Mesodermal cell (in vitro differentiated cells): ENCODE measurements around the gene RAPGEF1.
"Not testable (repeated sequence)": the region's sequence is repeated elsewhere in the genome, so short reads cannot be mapped to it uniquely, and the experiment has no call there.

Experiments
- H3K27ac ChIP-seq: 2 replicates; pipeline ENCODE4 v1.7.0; 2013; ENCODE audit warnings: mild to moderate bottlenecking, low read depth, low read length, moderate library complexity; ENCODE audit not compliant: severe bottlenecking
- H3K36me3 ChIP-seq: 2 replicates; pipeline ENCODE4 v1.7.1; 2013; ENCODE audit warnings: mild to moderate bottlenecking, low read length, moderate library complexity; ENCODE audit not compliant: control insufficient read depth, insufficient read depth
- H3K4me1 ChIP-seq: one replicate; pipeline ENCODE4 v1.7.1; 2013; ENCODE audit warnings: mild to moderate bottlenecking, low read length; ENCODE audit not compliant: insufficient read depth, control insufficient read depth, poor library complexity, severe bottlenecking
- H3K4me3 ChIP-seq: 2 replicates; pipeline ENCODE4 v1.7.0; 2013; ENCODE audit warnings: low read length, control low read depth, mild to moderate bottlenecking; ENCODE audit not compliant: insufficient read depth, poor library complexity, severe bottlenecking; ENCODE audit errors: extremely low read depth
- H3K9me3 ChIP-seq: 2 replicates; pipeline ENCODE4 v1.7.1; 2013; ENCODE audit warnings: mild to moderate bottlenecking, low read length, moderate library complexity; ENCODE audit not compliant: control insufficient read depth
- WGBS, 2 experiments: methylation state at CpG; one replicate each; pipeline ENCODE4 v1.1.5; 2013; ENCODE audit warnings: missing lambda C conversion rate in 2 of 2; ENCODE audit not compliant: insufficient coverage in 2 of 2; 5-methylcytosine and 5-hydroxymethylcytosine counted together

RAPGEF1 gene

GRCh38 chr9:131772940-131773339 lies 33.1 kb upstream of the RAPGEF1 start:
- H3K27ac ChIP-seq: no peak overlapping the region
- H3K4me3 ChIP-seq: no peak overlapping the region
- no peaks in the 10 kb centered on the region for H3K9me3 ChIP-seq
- WGBS, 2 experiments: 66 to 90% methylated on average over 3 of the region's 3 CpGs
- no peaks in the 10 kb centered on the region for H3K4me1 ChIP-seq
- no peaks in the 10 kb centered on the region for H3K36me3 ChIP-seq

GRCh38 chr9:131771646-131772045 lies 31.8 kb upstream of the RAPGEF1 start:
- H3K4me3 ChIP-seq: no peak overlapping the region
- no peaks in the 10 kb centered on the region for H3K4me1 ChIP-seq
- H3K9me3 ChIP-seq: no peaks in the 10 kb centered on the region
- H3K27ac ChIP-seq: no peak overlapping the region
- no peaks in the 10 kb centered on the region for H3K36me3 ChIP-seq
- 81 to 96% methylated on average over 3 of the region's 3 CpGs for WGBS, 2 experiments

GRCh38 chr9:131769361-131769760 lies 29.5 kb upstream of the RAPGEF1 start:
- Histone ChIP-seq H3K36me3 (no peaks in the 10 kb centered on the region), H3K4me1 (no peaks in the 10 kb centered on the region), H3K27ac (no peak overlapping the region), H3K4me3 (no peak overlapping the region), H3K9me3 (no peaks in the 10 kb centered on the region)
- WGBS, 2 experiments: 83% methylated on average over 2 of the region's 3 CpGs; no CpG with 5 or more reads in 1 of the 2 experiments

GRCh38 chr9:131764568-131764967 lies 24.7 kb upstream of the RAPGEF1 start:
- H3K4me1 ChIP-seq: no peaks in the 10 kb centered on the region
- H3K4me3 ChIP-seq: no peak overlapping the region
- WGBS, 2 experiments: 85 to 87% methylated on average over 1 to 2 of the region's 2 CpGs
- no peak overlapping the region for H3K27ac ChIP-seq
- H3K9me3 ChIP-seq: no peaks in the 10 kb centered on the region
- no peaks in the 10 kb centered on the region for H3K36me3 ChIP-seq

- H3K4me3 ChIP-seq: no peak overlapping the region
- WGBS, 2 experiments: 16 to 19% methylated on average over 35 to 38 of the region's 38 CpGs
- no peak overlapping the region for H3K27ac ChIP-seq
- no peaks in the 10 kb centered on the region for H3K36me3 ChIP-seq
- H3K4me1 ChIP-seq: no peaks in the 10 kb centered on the region
- H3K9me3 ChIP-seq: no peaks in the 10 kb centered on the region
Observed at GRCh38 chr9:131762356-131762932, 22.6 kb upstream of the RAPGEF1 start.

- Histone ChIP-seq H3K4me1 (no peaks in the 10 kb centered on the region), H3K4me3 (no peak overlapping the region), H3K27ac (no peak overlapping the region), H3K36me3 (no peaks in the 10 kb centered on the region), H3K9me3 (no peaks in the 10 kb centered on the region)
- 84 to 88% methylated on average over 2 to 4 of the region's 4 CpGs for WGBS, 2 experiments
Observed at GRCh38 chr9:131759017-131759647, 19.3 kb upstream of the RAPGEF1 start.

- H3K9me3 ChIP-seq: no peaks in the 10 kb centered on the region
- H3K27ac ChIP-seq: no peak overlapping the region
- no peaks in the 10 kb centered on the region for H3K36me3 ChIP-seq
- WGBS, 2 experiments: 80 to 93% methylated on average over 1 to 3 of the region's 4 CpGs
- H3K4me3 ChIP-seq: no peak overlapping the region
- H3K4me1 ChIP-seq: no peaks in the 10 kb centered on the region
Observed at GRCh38 chr9:131757549-131757948, 17.7 kb upstream of the RAPGEF1 start.

GRCh38 chr9:131755541-131756198 lies 15.8 kb upstream of the RAPGEF1 start:
- Histone ChIP-seq H3K4me3 (no peak overlapping the region), H3K27ac (no peak overlapping the region), H3K36me3 (no peaks in the 10 kb centered on the region), H3K9me3 (no peaks in the 10 kb centered on the region), H3K4me1 (no peaks in the 10 kb centered on the region)
- 30 to 36% methylated on average over 8 to 10 of the region's 13 CpGs for WGBS, 2 experiments

- H3K36me3 ChIP-seq: no peaks in the 10 kb centered on the region
- 77 to 79% methylated on average over 4 of the region's 6 CpGs for WGBS, 2 experiments
Observed at GRCh38 chr9:131754846-131755245, 15.0 kb upstream of the RAPGEF1 start.

GRCh38 chr9:131753751-131754150 lies 13.9 kb upstream of the RAPGEF1 start:
- H3K27ac ChIP-seq: not testable (repeated sequence)
- 86 to 89% methylated on average over 5 to 9 of the region's 9 CpGs for WGBS, 2 experiments

More at GRCh38 chr9:131754846-131755245, 15.0 kb upstream of the RAPGEF1 start:
- Histone ChIP-seq H3K4me3 (no peak overlapping the region), H3K4me1 (no peaks in the 10 kb centered on the region), H3K9me3 (no peaks in the 10 kb centered on the region), H3K27ac (no peak overlapping the region)

More at GRCh38 chr9:131753751-131754150, 13.9 kb upstream of the RAPGEF1 start:
- not testable (repeated sequence) for H3K4me3 ChIP-seq, H3K9me3 ChIP-seq, H3K4me1 ChIP-seq, H3K36me3 ChIP-seq
